ENCODE data around the gene NDUFS6. TPM values are rescaled to one million over a fixed set of nuclear protein-coding genes. Genes with fewer than 3 reads are reported as not detected.

Gene NDUFS6
- total and polyA plus RNA-seq, 4 donors, result 18.0 to 67.9 (median 39.6) TPM

DNA sequence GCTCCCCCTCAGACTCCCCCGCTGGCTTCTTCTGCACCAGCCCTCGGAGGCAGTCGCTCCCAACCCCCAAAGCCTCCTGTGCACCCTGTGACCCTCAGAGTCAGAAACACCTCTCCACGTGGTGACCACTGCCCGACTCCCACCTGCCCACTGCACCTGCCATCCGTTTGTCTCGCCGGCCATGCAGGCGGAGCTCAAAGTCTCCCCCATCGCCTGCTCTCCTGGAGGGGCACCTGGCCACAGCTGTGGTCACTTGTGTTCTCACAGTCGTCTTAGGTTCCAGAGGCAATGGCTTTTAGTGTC is 39.8 kb upstream of the NDUFS6 start:
- Histone ChIP-seq H3K4me1 (ENCODE audit: control insufficient read depth in 5 of 5, insufficient read depth in 5 of 5, low read length in 5 of 5) (peaks cover 0 to 8% (median 0%) of the 10 kb centered on the region in 5 donors), H3K36me3 (ENCODE audit: control insufficient read depth in 4 of 4, insufficient read depth in 4 of 4, low read length in 4 of 4) (no peaks in the 10 kb centered on the region), H3K9me3 (ENCODE audit: control insufficient read depth in 4 of 4, insufficient read depth in 3 of 4, low read length in 3 of 4) (peaks cover 0 to 8% (median 0%) of the 10 kb centered on the region in 4 donors), H3K27ac (ENCODE audit: low read depth in 1 of 2, low read length in 1 of 2) (no peak overlapping the region), H3K9ac (ENCODE audit: insufficient read depth in 1 of 2, low read length in 2 of 2) (no peak overlapping the region), H3K4me3 (no peak overlapping the region), H3K27me3 (ENCODE audit: control insufficient read depth in 3 of 3, insufficient read depth in 3 of 3, low read length in 2 of 3) (no peaks in the 10 kb centered on the region)
- ATAC-seq (ENCODE audit: insufficient read depth, low FRiP score), result no peak
- DNase-seq, result no peak
- TF ChIP-seq CTCF (IDR thresholded peaks at IDR 0.05; ENCODE audit: control extremely low read depth, extremely low read depth), result no peak
- WGBS, 2 donors, result 79 to 83% methylated on average over 11 of the region's 11 CpGs

DNA sequence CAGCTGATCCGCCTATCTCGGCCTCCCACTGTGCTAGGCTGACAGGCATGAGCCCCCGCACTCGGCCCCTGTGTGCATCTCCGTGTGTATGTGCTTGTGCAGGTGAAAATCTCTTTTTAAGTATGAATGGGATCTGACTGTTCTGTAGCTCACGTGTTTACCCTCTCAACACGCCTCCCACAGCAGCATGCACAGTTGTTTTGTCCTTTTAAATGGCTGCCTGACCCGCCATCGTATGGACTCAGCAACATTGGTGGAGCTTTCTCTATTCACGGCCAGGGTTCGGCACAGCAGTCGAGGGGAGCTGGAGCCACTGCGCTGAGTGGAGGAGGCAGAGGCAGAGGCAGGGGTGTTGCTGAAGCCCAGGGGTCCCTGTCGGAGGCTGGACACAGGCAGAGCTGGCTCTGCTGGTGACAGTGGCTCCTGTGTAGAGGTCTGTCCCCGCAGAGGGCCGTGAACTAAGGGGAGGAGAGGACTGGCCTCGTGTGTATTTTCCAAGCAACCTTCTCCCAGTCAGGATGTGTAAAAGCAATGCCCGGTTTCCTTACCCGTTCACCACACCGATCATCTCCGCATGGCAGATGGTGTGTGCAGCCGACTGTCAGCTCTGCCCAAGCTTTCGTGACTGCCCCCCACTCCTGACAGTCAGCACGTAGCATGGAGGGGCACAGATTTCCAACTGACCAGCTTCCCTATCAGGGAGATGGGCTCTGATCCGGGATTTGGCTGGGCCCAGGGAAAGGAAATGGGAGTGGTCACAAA is 38.9 kb upstream of the NDUFS6 start:
- peaks cover 0 to 8% (median 0%) of the 10 kb centered on the region in 5 donors for H3K4me1 ChIP-seq (ENCODE audit: control insufficient read depth in 5 of 5, insufficient read depth in 5 of 5, low read length in 5 of 5)
- H3K4me3 ChIP-seq, result no peak overlapping the region
- H3K27ac ChIP-seq (ENCODE audit: low read depth in 1 of 2, low read length in 1 of 2), result no peak overlapping the region
- no peaks in the 10 kb centered on the region for H3K27me3 ChIP-seq (ENCODE audit: control insufficient read depth in 3 of 3, insufficient read depth in 3 of 3, low read length in 2 of 3)
- ATAC-seq (ENCODE audit: insufficient read depth, low FRiP score) (no peak), DNase-seq (peak in 1 of 3 donors; percentile 5)
- peaks cover 0 to 8% (median 0%) of the 10 kb centered on the region in 4 donors for H3K9me3 ChIP-seq (ENCODE audit: control insufficient read depth in 4 of 4, insufficient read depth in 3 of 4, low read length in 3 of 4)
- H3K9ac ChIP-seq (ENCODE audit: insufficient read depth in 1 of 2, low read length in 2 of 2), result no peak overlapping the region
- no peaks in the 10 kb centered on the region for H3K36me3 ChIP-seq (ENCODE audit: control insufficient read depth in 4 of 4, insufficient read depth in 4 of 4, low read length in 4 of 4)
- 82 to 83% methylated on average over 25 of the region's 25 CpGs for WGBS, 2 donors
- no peak for TF ChIP-seq CTCF (IDR thresholded peaks at IDR 0.05; ENCODE audit: control extremely low read depth, extremely low read depth)

DNA sequence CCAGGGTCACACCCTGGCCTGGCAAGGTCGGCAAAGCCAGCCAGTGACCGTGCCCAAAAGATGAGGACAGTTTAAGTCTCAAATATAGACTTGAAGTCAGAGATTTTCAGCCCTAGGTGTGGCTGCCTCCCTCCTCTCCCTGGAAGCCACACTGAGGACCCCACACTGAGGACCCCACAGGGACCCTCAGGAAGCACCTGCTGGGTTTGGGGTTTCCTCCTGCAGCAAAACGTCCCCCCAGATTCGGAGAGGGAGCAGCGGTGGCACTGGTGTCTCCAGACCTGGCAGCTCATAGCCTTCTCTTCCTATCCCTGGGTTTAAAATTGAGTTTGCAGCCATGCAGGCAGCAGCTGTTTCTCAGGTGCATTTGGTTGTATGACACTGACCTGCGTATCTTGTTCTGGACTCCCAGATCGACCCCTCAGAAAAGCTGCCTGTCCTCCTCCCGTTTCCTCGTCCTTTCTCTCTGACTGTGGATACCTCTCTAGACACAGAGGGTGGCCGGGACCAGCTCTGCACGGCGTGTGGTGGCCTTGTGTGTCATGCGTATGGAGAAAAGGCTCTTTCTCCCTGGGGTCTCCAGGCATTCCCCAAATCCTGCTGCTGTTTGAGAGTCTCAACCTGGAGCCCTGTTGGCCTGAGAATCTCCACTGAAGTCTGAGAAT is 38.2 kb upstream of the NDUFS6 start:
- Histone ChIP-seq H3K4me3 (no peak overlapping the region), H3K27me3 (ENCODE audit: control insufficient read depth in 3 of 3, insufficient read depth in 3 of 3, low read length in 2 of 3) (no peaks in the 10 kb centered on the region), H3K36me3 (ENCODE audit: control insufficient read depth in 4 of 4, insufficient read depth in 4 of 4, low read length in 4 of 4) (no peaks in the 10 kb centered on the region), H3K27ac (ENCODE audit: low read depth in 1 of 2, low read length in 1 of 2) (no peak overlapping the region), H3K4me1 (ENCODE audit: control insufficient read depth in 5 of 5, insufficient read depth in 5 of 5, low read length in 5 of 5) (peaks cover 0 to 8% (median 0%) of the 10 kb centered on the region in 5 donors), H3K9me3 (ENCODE audit: control insufficient read depth in 4 of 4, insufficient read depth in 3 of 4, low read length in 3 of 4) (peaks cover 0 to 8% (median 0%) of the 10 kb centered on the region in 4 donors), H3K9ac (ENCODE audit: insufficient read depth in 1 of 2, low read length in 2 of 2) (no peak overlapping the region)
- DNase-seq (peak in 1 of 3 donors; percentile 4), ATAC-seq (ENCODE audit: insufficient read depth, low FRiP score) (no peak)
- TF ChIP-seq CTCF (IDR thresholded peaks at IDR 0.05; ENCODE audit: control extremely low read depth, extremely low read depth), result no peak
- 76 to 79% methylated on average over 13 of the region's 13 CpGs for WGBS, 2 donors
